ENCODE measurements around the gene KDF1. TPM values are rescaled to one million over a fixed set of nuclear protein-coding genes. Genes with fewer than 3 reads are reported as not detected.

The KDF1 gene
- total and polyA plus RNA-seq, 2 of the 13 experiments (the other 11 are each of a cell fraction or from before 2014, with no cell fraction given) = 1.9 to 4.9 TPM

DNA sequence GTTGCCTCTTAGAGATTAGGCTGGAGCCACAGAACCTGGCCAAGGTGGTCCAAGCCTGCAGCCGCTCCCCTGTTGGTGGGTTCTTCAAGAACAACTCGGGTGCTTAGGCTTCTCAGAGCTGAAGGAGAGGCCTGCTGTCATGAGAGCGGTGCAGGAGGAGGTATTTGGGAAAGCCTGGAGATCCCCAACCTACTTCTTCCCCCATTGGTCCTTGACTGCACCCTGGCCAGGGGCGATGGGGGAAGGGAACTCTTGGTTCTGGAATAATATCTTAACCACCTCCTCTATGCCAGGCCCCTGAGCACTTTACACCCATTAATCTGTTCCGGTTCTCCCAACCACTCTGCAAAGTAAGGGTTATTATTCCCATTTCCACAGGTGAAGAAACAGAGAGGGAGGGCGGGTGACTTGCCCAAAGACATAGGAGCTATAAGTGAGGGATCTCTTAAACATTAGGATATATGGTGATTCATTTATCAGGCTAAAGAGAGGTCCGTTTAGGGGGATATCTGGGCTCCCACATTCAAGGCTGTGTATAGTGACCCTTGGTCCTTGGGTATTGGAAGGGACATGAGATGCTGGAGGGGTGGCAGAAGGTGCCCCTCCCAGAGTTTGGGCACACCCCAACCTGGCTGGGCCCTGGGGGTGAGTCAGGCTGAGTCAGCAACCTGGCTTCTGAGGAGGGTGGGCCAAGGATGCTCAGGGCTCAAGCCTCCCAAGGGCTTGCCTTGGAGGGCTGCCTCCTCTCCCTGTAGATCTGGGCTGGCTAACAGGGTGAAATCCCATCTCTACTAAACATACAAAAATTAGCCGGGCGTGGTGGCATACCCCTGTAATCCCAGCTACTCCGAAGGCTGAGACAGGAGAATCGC, 38.4 kb upstream of the KDF1 start (continued):
- TF ChIP-seq E2F2 (CRISPR knock-in tag; IDR thresholded peaks at IDR 0.05; ENCODE audit: borderline replicate concordance) (no peak), NCOA5 (CRISPR knock-in tag; IDR thresholded peaks at IDR 0.05) (no peak), POLR2G (IDR thresholded peaks at IDR 0.05; ENCODE audit: low read depth, low read length) (no peak; the same call in none of the 2 replicates), POLR2AphosphoS2 (IDR thresholded peaks at IDR 0.05; ENCODE audit: low read depth, low read length) (peak; percentile 22), PRDM15 (CRISPR knock-in tag; IDR thresholded peaks at IDR 0.05) (no peak), KLF6 (CRISPR knock-in tag; IDR thresholded peaks at IDR 0.05) (no peak), RBFOX2 (IDR thresholded peaks at IDR 0.05; ENCODE audit: low read depth, low read length) (0 out of 2 replicates have a peak, but pooled peaks have one; percentile 29), TEF (CRISPR knock-in tag; IDR thresholded peaks at IDR 0.05) (no peak), ZNF446 (CRISPR knock-in tag; IDR thresholded peaks at IDR 0.05) (peak; percentile 23; the same call in 1 of the 2 replicates), ZNF333 (CRISPR knock-in tag; IDR thresholded peaks at IDR 0.05; ENCODE audit: borderline replicate concordance) (no peak), MIER3 (CRISPR knock-in tag; IDR thresholded peaks at IDR 0.05; ENCODE audit: borderline replicate concordance) (no peak), ZNF362 (CRISPR knock-in tag; IDR thresholded peaks at IDR 0.05; ENCODE audit: borderline replicate concordance) (no peak), ZNF615 (CRISPR knock-in tag; IDR thresholded peaks at IDR 0.05; ENCODE audit: borderline replicate concordance) (0 out of 2 replicates have a peak, but pooled peaks have one; percentile 55), MATR3 (CRISPR knock-in tag; IDR thresholded peaks at IDR 0.05) (no peak)
- TF ChIP-seq, protein P1, sequence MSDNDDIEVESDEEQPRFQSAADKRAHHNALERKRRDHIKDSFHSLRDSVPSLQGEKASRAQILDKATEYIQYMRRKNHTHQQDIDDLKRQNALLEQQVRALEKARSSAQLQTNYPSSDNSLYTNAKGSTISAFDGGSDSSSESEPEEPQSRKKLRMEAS (IDR thresholded peaks at IDR 0.05) = no peak
- TF ChIP-seq, protein P2, sequence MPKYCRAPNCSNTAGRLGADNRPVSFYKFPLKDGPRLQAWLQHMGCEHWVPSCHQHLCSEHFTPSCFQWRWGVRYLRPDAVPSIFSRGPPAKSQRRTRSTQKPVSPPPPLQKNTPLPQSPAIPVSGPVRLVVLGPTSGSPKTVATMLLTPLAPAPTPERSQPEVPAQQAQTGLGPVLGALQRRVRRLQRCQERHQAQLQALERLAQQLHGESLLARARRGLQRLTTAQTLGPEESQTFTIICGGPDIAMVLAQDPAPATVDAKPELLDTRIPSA (CRISPR knock-in tag; IDR thresholded peaks at IDR 0.05; ENCODE audit: borderline replicate concordance) = no peak
- TF ChIP-seq, protein P3, sequence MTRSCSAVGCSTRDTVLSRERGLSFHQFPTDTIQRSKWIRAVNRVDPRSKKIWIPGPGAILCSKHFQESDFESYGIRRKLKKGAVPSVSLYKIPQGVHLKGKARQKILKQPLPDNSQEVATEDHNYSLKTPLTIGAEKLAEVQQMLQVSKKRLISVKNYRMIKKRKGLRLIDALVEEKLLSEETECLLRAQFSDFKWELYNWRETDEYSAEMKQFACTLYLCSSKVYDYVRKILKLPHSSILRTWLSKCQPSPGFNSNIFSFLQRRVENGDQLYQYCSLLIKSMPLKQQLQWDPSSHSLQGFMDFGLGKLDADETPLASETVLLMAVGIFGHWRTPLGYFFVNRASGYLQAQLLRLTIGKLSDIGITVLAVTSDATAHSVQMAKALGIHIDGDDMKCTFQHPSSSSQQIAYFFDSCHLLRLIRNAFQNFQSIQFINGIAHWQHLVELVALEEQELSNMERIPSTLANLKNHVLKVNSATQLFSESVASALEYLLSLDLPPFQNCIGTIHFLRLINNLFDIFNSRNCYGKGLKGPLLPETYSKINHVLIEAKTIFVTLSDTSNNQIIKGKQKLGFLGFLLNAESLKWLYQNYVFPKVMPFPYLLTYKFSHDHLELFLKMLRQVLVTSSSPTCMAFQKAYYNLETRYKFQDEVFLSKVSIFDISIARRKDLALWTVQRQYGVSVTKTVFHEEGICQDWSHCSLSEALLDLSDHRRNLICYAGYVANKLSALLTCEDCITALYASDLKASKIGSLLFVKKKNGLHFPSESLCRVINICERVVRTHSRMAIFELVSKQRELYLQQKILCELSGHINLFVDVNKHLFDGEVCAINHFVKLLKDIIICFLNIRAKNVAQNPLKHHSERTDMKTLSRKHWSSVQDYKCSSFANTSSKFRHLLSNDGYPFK (CRISPR knock-in tag; IDR thresholded peaks at IDR 0.05; ENCODE audit: borderline replicate concordance) = no peak
